GM19023 (cell line): ENCODE results near the gene SLN.
A peak's percentile ranks its signal among the peaks of the same experiment; 100 is the strongest.

ENCODE experiments used
- ATAC-seq: cut with Tn5 transposase; IDR thresholded peaks from one replicate; pipeline ENCODE4 v1.9.1; 2021; ENCODE audit warnings: mild to moderate bottlenecking, moderate library complexity; ENCODE audit not compliant: unreplicated experiment

The SLN gene

DNA sequence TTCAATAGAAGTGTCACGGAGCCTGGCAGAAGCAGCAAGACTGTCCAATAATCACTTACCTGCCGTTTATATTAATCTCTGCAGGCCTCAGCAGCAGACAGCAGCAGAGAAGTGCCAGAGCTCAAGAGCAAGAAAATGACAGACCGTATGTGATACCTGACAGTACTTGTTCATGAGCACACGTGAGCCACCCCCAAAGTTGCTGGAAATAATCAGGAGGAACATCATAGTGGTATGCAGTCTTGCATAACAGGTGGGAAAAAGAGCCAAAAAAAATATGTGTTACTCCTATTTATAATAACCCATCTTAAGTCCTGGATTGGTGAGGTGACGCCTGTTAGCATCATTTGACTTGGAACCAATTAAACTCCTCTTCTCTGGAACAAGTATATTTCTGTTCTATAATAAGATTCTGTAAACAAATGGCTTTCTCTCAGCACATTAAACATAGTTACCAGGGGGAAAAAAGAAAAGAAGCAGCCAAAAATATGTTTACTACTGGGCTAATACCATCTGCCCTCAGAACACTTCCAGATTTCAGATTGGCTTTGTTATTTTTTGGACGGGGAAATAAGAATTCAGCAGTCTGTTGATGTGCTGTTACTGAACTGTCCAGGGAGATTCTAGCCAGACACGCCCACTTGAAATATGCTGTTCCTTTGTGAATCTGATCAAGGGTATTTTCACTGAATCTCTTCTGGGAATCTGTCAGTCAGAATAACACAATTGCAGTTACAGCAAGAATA, 7.9 kb upstream of the SLN start:
- no peak for ATAC-seq

DNA sequence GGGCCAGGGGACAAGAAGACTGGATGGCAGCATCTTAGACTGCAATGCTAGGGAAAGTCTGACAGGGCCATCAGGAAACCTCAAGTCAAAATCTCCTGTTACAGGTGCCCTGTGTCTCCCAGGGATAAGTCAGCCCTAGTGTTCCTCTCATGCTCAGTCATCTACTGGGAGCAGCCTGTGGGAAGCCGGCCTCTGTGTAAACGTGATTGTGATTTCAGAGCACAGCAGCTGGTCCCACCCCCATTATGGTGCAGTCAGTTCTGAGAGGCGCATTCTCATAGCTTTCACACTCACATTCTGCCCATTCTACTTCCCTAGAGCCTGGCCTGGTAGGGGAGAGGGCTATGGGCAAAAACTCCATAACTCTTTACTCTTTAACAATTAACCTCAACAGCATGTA, 7.2 kb upstream of the SLN start:
- no peak for ATAC-seq

DNA sequence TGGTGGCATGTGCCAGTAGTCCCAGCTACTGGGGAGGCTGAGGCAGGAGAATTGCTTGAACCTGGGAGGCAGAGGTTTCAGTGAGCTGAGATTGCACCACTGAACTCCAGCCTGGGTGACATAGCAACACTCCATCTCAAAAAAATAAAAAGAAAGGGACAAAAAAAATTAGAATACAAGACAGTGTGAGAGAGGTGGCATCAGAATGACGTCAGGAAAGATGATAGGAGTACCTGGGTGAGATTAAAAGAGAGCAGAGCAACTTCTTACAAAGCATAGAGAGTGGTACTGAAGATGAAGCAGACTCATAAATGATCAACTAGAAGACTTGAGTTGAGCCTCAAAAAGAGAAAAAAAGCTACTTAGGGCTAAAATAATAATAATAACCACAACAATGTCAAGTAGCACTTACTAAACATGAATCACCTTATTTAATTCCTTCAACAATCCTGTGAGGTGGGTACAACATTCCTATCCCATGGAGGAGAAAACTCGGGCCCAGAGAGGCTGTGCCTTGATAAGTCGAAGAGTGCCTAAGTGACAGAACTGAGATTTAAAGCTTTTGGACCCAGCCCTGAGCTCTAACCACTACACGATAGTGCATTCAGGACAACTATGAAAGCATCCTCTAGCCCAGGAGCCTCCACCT, 5.2 kb upstream of the SLN start:
- no peak for ATAC-seq

DNA sequence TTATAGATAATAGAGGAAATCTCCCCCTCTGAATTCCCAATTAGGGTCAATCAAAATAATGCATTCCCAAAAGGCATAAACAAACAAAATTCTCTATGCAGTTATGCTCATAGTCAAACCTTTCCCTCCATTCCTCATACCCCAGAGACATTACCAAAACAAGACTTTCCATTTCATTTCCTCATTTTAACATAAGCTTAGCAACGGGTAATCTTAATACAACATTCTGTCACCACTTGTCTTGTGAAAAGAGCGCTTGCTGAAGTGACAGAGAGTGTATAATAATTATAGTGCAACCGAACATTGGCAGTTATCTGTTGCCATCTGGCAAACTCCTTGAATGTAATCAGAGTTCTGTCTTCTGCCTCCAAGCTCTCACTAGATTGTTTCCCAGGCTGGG, 1.2 kb upstream of the SLN start:
- ATAC-seq = no peak

DNA sequence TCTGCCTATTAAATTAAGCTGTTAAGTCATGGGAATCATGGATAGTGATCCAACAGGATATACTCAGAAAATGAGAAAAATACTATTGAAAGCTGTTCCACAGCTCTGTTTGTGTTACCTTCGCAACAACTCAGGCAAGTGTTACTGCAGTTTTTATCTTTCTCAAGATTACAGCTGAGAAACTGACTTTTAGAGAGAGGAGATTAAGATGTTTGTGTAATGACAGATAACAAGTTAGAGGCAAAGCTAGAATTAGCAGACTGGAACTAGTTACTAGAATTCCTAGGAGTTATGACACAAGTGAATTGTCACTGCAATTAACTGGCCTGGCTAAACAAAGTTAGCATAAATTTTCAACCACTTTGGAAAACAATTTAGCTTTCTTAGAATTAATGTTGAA, 1.6 kb downstream of the SLN start:
- no peak for ATAC-seq

DNA sequence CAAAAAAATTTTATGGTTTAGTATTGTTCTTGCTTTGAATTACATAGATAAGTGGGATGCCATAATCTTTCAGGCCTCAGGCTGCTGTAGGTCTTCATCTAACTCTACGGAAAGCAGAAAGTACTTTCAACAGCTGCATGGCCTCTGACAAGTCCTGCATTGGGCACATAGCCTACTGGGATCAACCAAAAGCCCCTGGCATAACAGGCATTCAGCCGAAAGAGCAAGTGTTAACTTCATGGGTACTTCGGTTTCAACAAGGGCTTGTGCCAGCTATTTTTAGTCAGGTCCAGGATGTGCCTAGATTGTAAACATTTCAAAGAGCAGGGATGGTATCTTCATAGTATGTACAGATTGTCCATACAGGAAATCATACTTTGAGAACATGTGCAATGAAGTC, 3.1 kb downstream of the SLN start:
- ATAC-seq = no peak

DNA sequence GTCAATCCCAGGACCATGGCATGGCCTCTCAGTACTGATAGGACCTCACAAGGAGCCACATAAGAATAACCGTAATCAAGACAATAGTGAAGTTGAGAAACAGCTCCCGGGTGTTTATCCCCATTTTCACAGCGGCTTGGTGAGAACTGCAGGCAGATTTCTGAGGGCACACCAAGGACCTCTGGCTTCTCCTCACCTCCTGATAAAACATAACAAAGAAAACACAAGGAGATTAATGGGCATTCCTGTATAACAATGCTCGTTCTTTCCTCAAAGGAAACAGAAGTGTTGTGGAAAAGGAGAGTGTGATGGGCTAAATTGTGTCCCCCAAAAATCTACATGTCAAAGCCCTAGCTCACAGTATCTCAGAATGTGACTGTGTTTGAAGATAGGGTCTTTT, 4.0 kb downstream of the SLN start:
- ATAC-seq = no peak

DNA sequence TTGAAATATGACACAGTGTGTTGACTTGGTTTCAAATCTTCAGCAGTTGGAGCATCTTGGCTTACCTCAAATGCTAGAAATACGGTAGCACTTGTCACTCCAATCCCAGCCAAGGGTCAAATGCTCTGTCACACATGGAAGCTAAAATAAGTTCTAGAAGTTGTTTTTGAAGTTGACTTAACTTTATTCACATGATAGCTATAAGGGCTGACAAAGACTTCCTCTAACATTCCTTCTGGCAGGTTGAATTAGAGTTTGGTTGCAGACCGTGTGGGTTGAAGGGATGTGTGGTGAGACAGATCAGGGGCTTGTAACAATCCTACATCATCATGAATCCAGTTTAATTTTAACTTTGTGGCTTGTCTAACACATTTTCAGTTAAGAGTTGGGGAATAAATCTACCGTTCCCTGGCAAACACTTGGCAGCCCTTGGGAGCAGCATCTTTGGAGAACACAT, 4.6 kb downstream of the SLN start:
- no peak for ATAC-seq

DNA sequence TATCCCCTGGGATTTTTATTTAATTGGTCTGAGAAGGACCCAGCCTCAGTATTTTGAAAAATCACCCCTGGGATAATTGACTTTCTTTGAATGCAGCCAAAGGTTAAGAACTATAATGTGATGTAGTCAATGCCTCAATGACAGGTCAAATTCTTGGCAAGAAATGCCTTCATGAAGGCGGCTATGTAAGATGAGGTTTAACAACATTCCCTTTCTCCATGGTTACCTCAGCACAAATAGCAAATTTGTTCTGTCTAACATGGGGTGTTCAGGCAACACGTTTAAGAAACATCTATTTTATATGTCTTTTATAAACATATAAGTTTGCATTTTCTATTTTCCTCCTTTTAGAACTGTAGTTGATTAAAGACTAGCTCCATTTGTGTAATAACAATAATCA, 5.3 kb downstream of the SLN start:
- no peak for ATAC-seq

DNA sequence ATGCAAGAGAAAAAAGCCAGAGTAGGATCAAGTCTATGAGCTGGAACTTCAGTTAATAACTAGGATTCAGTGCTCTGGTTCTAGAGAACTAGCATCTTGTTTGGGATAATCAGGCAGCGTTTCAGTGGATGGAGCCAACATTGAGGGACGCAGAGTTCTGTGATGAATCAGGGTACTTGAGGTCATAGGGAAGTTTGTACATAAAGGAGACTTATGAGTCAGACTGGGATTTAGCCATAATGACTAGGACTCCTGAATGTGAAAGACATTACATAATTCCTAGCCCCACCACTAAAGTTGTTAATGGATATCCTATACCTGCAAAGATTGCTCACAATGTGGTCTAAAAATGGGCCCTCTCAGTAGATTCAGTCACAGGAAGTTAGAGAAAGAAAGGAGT, 6.8 kb downstream of the SLN start:
- no peak for ATAC-seq

DNA sequence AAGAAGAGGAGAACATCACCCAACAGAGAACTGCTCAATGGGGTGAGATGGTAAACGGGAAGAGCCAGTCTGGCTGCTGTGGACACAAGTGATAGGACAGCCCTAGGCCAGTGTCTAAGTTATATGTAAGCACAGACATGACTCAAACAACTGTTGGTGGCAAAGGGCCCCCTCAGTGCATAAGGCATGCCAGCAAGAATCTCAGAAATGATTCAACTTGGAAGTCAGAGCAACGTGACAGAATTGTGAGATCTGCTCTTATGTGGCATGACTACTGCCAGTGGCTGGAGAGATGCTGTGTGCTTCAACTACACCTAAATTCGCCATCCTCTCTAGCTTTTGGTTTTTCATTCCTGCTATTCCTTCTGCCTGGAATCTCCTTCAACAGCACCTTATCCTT, 7.4 kb downstream of the SLN start:
- no peak for ATAC-seq

DNA sequence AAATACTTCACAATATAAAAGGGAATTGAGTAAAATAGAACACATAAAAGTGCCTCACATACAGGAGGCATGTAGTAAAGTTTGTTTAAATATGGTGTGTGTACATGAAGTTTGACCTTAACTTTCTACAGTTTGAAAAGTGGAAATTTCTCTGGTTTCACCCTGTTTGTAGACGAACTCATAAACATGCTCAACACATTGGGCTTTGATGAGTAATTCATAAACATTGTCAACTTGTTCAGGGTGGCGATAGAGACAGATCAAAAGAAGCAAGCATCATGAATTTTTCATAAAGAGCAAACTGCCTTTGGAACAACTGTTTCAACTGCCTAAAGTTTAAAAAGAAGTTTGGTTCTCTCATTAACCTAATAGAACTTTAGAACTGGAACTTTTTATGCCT, 9.1 kb downstream of the SLN start:
- ATAC-seq = no peak

DNA sequence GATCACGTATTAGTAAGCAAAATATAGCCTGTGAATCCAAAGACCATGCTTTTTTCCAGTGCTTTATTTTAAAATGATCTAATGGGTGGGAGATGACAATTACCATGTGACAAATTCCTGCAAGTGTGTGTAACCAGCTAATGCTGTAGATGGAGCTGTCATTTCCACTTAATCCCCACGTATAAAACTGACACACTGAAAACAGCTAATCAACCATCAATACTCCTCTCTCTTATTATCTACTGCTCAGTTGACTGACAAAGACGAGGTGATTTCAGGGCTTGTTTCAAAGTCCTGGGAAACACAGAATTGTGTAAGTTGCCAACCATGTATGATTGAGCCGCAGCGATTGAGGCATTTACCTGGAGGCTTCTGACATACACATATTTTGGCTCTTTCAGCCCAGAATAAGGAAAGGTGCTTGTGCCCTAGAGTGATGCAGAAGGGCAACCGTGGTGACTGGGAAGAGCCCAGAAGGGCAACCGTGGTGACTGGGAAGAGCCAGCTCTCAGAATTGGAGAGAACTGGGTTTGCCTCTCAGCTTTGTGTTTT, 9.7 kb downstream of the SLN start:
- ATAC-seq = no peak

DNA sequence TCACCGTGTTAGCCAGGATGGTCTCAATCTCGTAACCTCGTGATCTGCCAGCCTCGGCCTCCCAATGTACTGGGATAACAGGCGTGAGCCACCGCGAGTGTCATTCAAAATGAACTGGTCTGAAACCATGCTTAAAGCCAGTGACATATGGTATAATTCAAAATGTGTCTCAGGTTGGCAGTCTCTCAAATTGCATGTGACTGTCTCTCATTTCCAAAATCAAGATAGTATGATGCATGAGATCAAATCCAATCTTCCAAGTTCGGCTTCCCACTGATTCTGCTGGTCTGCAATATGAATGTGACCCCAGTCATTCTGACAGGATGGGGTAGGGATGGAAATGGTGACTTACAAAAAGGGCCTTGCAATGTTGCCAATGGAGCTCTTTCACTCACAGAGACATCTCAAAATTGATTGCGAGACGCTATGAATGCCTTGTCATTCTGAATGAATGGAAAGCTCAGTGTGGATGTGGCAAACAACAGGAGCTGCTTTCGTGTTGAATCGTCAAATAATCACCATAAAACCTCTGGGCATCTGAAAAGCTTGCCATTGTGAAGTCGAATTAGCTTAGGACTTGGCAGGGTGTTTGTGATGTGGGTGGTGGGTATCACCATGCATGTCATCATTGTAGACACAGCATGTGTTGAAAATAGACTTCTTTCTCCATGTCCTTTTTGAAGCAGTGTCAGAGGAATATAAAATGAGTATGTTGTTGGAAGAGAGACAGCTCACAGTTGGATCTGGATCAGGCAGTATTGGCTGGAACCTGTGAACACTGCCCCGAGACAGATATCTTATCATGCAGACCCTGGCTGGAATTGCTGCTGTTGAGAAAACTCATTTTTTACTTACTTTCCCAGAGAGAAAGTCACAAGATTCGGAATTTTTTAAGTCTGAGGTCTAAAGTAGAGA, 12.2 kb downstream of the SLN start:
- no peak for ATAC-seq

DNA sequence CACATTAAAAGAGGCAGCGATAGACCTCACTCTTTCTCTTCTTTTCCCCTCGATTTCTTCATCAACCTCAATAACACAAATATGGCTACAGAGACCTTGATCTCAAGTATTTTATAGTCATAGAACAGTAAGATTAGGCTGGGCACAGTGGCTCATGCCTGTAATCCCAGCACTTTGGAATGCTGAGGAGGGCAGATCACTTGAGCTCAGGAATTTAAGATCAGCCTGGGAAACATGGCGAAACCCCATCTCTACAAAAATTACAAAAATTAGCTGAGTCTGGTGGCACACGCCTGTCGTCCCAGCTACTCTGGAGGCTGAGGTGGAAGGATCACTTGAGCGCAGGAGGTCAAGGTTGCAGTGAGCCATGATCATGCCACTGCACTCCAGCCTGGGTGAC, 14.6 kb downstream of the SLN start:
- ATAC-seq = no peak

DNA sequence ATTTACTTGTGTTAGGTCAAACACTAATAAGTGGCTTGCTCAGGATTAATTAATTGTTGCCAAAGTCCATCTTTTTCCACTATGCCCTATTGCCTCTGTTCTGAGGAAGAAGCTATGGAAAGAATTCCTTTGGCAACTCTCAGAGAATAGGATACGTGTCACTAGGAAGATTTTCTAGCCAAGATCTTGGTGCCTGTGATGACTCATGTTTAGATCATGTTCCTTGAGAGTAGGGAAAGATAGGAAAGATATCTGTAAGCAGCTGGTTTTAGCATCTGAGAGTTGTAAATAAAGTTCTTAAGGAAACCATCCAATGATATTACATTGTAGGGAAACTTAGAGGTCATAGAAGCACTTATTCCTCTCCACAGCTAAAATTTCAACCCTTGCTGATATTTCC, 15.7 kb downstream of the SLN start:
- no peak for ATAC-seq

DNA sequence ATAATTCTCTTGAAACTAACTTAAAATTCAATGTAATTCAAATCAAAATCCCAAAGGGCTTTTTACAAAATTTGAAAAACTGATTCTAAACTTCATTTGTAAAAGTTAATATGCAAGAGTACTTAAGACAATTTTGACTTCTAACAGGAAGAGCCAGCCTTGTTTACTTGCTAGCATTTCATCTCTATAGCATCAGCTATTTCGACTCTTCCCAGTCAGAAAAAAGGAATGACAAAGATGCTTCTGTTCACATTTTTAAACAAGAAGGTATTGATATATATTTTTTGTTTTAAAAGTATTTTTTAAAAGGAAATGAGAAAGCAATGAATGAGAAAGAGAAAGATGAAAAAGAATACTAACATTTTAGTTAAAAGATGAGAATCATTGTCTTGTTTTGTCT, 16.4 kb downstream of the SLN start:
- no peak for ATAC-seq

DNA sequence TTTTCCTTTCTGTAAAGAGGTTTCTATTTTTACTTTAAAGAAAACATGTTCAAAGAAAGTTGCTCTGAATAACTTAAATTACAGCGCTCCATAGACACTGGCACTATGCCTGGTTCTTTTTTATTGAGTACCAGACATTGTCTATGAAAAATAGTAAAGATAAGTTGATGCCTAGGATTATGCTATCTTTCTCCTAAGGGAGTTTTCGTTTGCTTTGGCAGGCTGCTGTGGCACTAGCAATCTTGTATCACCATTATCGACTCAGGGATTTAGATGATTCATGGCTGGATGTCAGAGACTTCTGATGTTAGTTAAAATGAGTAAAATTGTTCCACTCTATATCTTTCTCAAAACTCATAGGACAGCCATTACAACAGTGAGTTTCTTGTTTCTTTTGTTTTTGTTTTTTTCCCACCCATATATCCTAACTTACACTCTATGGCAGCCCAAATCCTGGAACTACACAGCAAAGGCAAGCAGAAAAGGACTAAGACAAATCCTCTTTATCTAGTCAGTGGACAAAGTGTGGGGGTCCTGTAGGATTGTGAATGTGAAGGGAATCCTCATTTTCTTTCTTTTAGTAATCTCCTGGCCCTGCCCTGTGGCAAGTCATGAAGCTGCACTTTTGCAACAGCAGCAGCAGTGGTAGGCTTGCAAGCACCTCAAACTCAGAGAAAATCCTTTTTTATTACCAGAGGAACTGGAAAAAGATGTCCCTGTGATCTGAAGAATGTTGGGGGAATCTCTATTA, 20.7 kb downstream of the SLN start:
- ATAC-seq = no peak

DNA sequence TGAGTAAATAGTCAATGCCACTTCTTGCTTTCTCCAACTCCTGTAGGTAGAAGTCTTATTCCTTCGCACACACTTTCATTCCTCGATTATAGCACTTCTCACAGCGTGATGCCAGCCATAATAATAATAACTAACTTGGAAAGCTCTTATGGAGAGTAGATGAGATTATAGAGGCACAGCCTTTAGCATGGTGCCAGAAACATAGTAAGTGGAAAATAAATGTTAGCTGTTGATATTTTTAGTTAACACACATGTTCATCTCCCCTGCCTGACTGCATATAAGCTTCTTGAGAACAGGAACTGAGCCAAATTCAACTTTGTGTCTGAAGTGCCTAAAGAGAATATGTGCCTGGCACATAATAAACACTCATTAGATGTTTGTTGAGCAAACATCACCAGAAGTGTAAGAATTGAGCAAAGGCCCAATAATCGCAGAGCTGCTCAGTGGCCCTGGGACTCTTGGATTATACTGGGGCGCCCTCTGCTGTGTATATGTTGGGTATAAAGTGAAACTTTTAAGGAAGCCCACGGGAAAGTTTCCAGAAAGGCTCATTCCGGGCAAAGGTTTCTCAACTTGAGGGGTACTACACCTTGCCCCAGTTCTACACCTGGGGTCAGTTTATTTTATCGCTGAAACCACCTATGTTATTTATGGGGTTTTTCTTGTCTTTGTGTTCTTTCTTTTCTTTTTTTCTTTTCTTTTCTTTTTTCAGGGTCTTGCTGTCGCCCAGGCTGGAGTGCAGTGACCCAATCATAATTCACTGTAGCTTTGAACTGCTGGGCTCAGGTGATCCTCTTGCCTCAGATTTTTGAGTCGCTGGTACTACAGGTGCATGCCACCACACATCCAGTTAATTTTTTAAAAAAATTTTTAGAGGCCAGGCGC, 22.3 kb downstream of the SLN start:
- ATAC-seq = peak; percentile 66
